ENCODE measurements around the gene HIF1AN. TPM values are rescaled to one million over a fixed set of nuclear protein-coding genes. Genes with fewer than 3 reads are reported as not detected.

HIF1AN gene
- total and polyA plus RNA-seq, 10 donors, result 3.0 to 48.2 (median 25.3) TPM

DNA sequence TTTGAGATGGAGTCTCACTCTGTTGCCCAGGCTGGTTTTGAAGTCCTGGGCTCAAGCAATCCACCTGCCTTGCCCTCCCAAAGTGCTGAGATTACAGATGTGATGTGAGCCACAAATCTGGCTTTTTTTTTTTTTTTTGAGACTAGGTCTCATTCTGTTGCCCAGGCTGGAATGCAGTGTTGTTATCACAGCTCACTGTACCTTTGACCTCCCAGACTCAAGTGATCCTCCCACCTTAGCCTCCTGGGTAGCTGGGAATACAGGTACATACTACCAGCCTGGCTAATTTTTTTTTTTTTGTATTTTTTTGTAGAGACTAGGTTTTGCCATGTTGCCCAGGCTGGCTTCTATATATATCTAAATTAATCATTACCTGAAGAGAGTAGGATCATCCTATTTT is 62.4 kb downstream of the HIF1AN start:
- no peaks in the 10 kb centered on the region for H3K4me1 ChIP-seq
- no peaks in the 10 kb centered on the region for H3K9me3 ChIP-seq
- no peak for DNase-seq
- no peak overlapping the region for H3K4me3 ChIP-seq
- no peak overlapping the region for H3K27ac ChIP-seq
- intact Hi-C loops (cut with DNase I; ENCODE audit: low total_unique reads), result no loop called here
- no peaks in the 10 kb centered on the region for H3K36me3 ChIP-seq
- no peak for TF ChIP-seq POLR2AphosphoS5 (IDR thresholded peaks at IDR 0.05)
- TF ChIP-seq, protein P1, sequence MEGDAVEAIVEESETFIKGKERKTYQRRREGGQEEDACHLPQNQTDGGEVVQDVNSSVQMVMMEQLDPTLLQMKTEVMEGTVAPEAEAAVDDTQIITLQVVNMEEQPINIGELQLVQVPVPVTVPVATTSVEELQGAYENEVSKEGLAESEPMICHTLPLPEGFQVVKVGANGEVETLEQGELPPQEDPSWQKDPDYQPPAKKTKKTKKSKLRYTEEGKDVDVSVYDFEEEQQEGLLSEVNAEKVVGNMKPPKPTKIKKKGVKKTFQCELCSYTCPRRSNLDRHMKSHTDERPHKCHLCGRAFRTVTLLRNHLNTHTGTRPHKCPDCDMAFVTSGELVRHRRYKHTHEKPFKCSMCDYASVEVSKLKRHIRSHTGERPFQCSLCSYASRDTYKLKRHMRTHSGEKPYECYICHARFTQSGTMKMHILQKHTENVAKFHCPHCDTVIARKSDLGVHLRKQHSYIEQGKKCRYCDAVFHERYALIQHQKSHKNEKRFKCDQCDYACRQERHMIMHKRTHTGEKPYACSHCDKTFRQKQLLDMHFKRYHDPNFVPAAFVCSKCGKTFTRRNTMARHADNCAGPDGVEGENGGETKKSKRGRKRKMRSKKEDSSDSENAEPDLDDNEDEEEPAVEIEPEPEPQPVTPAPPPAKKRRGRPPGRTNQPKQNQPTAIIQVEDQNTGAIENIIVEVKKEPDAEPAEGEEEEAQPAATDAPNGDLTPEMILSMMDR (IDR thresholded peaks at IDR 0.05 in 8 of 11, conservative IDR thresholded peaks at IDR 0.05 in 3 of 11), result no peak
- TF ChIP-seq POLR2A (IDR thresholded peaks at IDR 0.05), result no peak
- H3K27me3 ChIP-seq (replicated peaks in 1 of 7), result peaks cover 0 to 68% (median 17%) of the 10 kb centered on the region in 7 donors

- Histone ChIP-seq H3K9me3 (peaks cover 0 to 4% (median 2%) of the 10 kb centered on the region in 8 donors), H3K4me3 (no peak overlapping the region), H3K27me3 (replicated peaks in 1 of 7) (peaks cover 0 to 73% (median 17%) of the 10 kb centered on the region in 7 donors), H3K36me3 (no peaks in the 10 kb centered on the region), H3K27ac (no peak overlapping the region), H3K4me1 (no peaks in the 10 kb centered on the region)
- intact Hi-C loops (cut with DNase I; ENCODE audit: low total_unique reads), result no loop called here
- TF ChIP-seq POLR2A (IDR thresholded peaks at IDR 0.05) (no peak), POLR2AphosphoS5 (IDR thresholded peaks at IDR 0.05) (no peak)
- TF ChIP-seq, protein P1 (IDR thresholded peaks at IDR 0.05 in 8 of 11, conservative IDR thresholded peaks at IDR 0.05 in 3 of 11), result no peak
- DNase-seq, result no peak
- WGBS, 5 donors, result 83 to 92% (median 90%) methylated on average over 4 of the region's 4 CpGs
These were observed 64.5 kb downstream of the HIF1AN start for GRCh38 chr10:100600218-100600617.

GRCh38 chr10:100607439-100607838 is 71.7 kb downstream of the HIF1AN start:
- H3K4me1 ChIP-seq, result no peaks in the 10 kb centered on the region
- WGBS, 5 donors, result 31 to 61% (median 48%) methylated on average over 1 of the region's 1 CpG
- no peak overlapping the region for H3K4me3 ChIP-seq
- peaks cover 0 to 58% (median 6%) of the 10 kb centered on the region in 7 donors for H3K27me3 ChIP-seq (replicated peaks in 1 of 7)
- no peak for DNase-seq
- TF ChIP-seq POLR2AphosphoS5 (IDR thresholded peaks at IDR 0.05), result no peak
- TF ChIP-seq, protein P1 (IDR thresholded peaks at IDR 0.05 in 8 of 11, conservative IDR thresholded peaks at IDR 0.05 in 3 of 11), result no peak
- no peak for TF ChIP-seq POLR2A (IDR thresholded peaks at IDR 0.05)
- no peak overlapping the region for H3K27ac ChIP-seq
- H3K9me3 ChIP-seq, result peaks cover 0 to 12% (median 9%) of the 10 kb centered on the region in 8 donors
- no peaks in the 10 kb centered on the region for H3K36me3 ChIP-seq
- intact Hi-C loops (cut with DNase I; ENCODE audit: low total_unique reads), result no loop called here

Other genes with a start within 250 kb of the HIF1AN start
- gene BLOC1S2, start 249.3 kb upstream of the HIF1AN start, total RNA-seq, result 10 to 100 TPM; 45.0 to 54.4 (median 50.1) TPM
- 10 to 100 TPM; 81.7 to 96.1 (median 92.5) TPM for gene BLOC1S2, start 249.3 kb upstream of the HIF1AN start, polyA plus RNA-seq
- gene PKD2L1, start 205.7 kb upstream of the HIF1AN start, total RNA-seq, result 1 to 10 TPM in 6 of 7 donors, not detected in 1; 3.0 to 8.7 (median 4.2) TPM
- 1 to 10 TPM; 2.2 to 4.8 (median 3.3) TPM for gene PKD2L1, start 205.7 kb upstream of the HIF1AN start, polyA plus RNA-seq
- gene SCD, start 188.7 kb upstream of the HIF1AN start, total RNA-seq, result 10 to 100 TPM; 21.0 to 56.3 (median 40.1) TPM
- 1 to 10 TPM; 2.1 to 8.3 (median 5.9) TPM for gene SCD, start 188.7 kb upstream of the HIF1AN start, polyA plus RNA-seq
- not detected for gene WNT8B, start 72.9 kb upstream of the HIF1AN start, total RNA-seq
- gene WNT8B, start 72.9 kb upstream of the HIF1AN start, polyA plus RNA-seq, result under 1 TPM in 1 of 3 donors, not detected in 2; 0.03 TPM
- gene SEC31B, start 16.1 kb upstream of the HIF1AN start, total RNA-seq, result 10 to 100 TPM; 16.0 to 30.7 (median 21.6) TPM
- 10 to 100 TPM; 12.0 to 20.8 (median 19.1) TPM for gene SEC31B, start 16.1 kb upstream of the HIF1AN start, polyA plus RNA-seq
- gene NDUFB8, start 6.1 kb upstream of the HIF1AN start, total RNA-seq, result 100 to 1,000 TPM in 6 of 7 donors, 10 to 100 TPM in 1; 96.2 to 142 (median 128) TPM
- gene NDUFB8, start 6.1 kb upstream of the HIF1AN start, polyA plus RNA-seq, result 100 to 1,000 TPM; 196 to 261 (median 256) TPM
- gene PAX2, start 209.6 kb downstream of the HIF1AN start, total RNA-seq, result not detected
- not detected for gene PAX2, start 209.6 kb downstream of the HIF1AN start, polyA plus RNA-seq